Testis (tissue), 3 donors: ENCODE measurements around the gene NECTIN2. TPM values are rescaled to one million over a fixed set of nuclear protein-coding genes. Genes with fewer than 3 reads are reported as not detected.

Source experiments
- DNase-seq: peaks from one replicate; pipeline ENCODE4 v3.0.0-alpha.2; 2019
- H3K27ac ChIP-seq, 2 donors: fragments of 200-600 bp; sonication (generic); one replicate each; pipeline ENCODE4 v1.5.1; 2019
- H3K27me3 ChIP-seq: fragments of 200-600 bp; sonication (generic); one replicate; pipeline ENCODE4 v1.5.1; 2019
- H3K36me3 ChIP-seq: fragments of 200-600 bp; sonication (generic); one replicate; pipeline ENCODE4 v1.5.1; 2017; ENCODE audit warnings: low read depth; ENCODE audit errors: missing control alignments
- H3K4me1 ChIP-seq: fragments of 200-600 bp; sonication (generic); one replicate; pipeline ENCODE4 v1.5.1; 2019
- H3K4me3 ChIP-seq, 2 donors: fragments of 200-600 bp; sonication (generic); one replicate each; pipeline ENCODE4 v1.5.1; 2017 to 2019
- H3K9me3 ChIP-seq: fragments of 200-600 bp; sonication (generic); one replicate; pipeline ENCODE4 v1.5.1; 2017
- POLR2A ChIP-seq: fragments of 450-650 bp; IDR thresholded peaks from one replicate; pipeline ENCODE4 v1.6.1; 2017; ENCODE audit warnings: antibody characterized with exemption, mild to moderate bottlenecking, moderate library complexity
- WGBS, 2 donors: methylation state at CpG; one replicate each; pipeline ENCODE4 v1.1.5; 2018; 5-methylcytosine and 5-hydroxymethylcytosine counted together
- intact Hi-C: fragments of 100-400 bp; cut with DNase I; formaldehyde crosslinking; loops from one replicate; pipeline ENCODE4 v1.15.1; 2023; ENCODE audit warnings: low total_unique reads
- polyA plus RNA-seq: library from polyadenylated mRNA; stranded (reverse); fragments of 350-450 nt; fragmentation: Illumina TruSeq; extraction: RNeasy Lipid Tissue Mini Kit (QIAGEN cat#74804); gene quantifications from one replicate; pipeline ENCODE4 v1.2.3, GENCODE V29; 2014; ENCODE audit warnings: low read depth, low replicate concordance; ENCODE audit not compliant: insufficient read depth
- total RNA-seq, 2 donors: library from RNA; depleted of rRNA; stranded (reverse); fragments of >200 nt; gene quantifications; one replicate each; pipeline ENCODE4 v1.2.3, GENCODE V29; 2016
- TF ChIP-seq, protein P1 (sequence below), 3 experiments: fragments of 450-650 bp in 2 of 3; fragments of 200-600 bp in 1 of 3; sonication (generic) in 1 of 3; IDR thresholded peaks; one replicate each; pipeline ENCODE4 v1.5.1; 2016 to 2019; ENCODE audit warnings: antibody characterized with exemption in 3 of 3, mild to moderate bottlenecking in 2 of 3, moderate library complexity in 1 of 3

Gene NECTIN2
- total and polyA plus RNA-seq, 3 donors from 2014 or later = 158 to 278 (median 268) TPM

DNA sequence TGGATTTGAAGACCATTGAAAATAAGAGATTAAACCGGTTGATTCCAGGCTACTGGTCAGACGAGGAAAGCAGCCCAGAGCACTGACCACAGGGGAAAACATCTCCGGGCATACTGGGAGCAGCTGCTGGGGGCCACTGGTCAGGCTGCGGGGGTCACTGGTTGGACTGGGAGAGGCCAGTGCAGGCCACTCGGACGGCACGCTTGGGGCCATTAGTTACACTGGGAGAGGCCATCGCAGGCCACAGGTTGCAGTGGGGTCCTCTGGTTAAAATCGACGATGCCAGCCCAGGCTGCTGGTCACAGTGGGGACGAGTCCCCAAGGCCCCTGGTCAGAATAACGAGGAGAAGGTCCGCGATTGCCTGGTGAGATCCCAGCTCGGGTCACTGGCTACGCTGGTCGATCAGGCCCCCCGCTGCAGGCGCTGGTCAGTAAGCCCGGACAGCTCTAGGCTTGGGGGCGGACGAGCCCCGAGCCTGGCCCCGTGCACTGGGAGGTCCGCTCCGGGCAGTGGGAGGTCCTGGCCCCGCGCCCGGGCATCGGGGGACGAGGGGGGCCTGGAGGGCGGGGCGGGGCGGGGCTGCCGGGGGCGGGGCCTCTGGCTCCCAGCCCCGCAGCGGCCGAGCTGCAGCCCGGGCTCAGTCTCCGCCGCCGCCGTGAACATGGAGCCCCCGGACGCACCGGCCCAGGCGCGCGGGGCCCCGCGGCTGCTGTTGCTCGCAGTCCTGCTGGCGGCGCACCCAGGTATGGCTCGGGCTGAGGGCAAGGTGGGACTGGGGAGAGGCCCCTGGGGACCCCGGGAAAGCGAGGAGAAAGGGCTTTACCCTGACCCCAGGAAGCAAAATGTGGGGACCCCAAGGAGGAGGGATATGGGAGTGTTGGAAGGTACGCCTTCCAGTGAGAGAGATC is 37.4 kb upstream of the NECTIN2 start, which contains the start of gene BCAM:
Gene BCAM, plus strand, starts transcription at position 641 of the 909 bp plus-strand sequence. Its CDS starts 22 bp downstream, at position 663.
- H3K4me1 ChIP-seq = peaks cover 21% of the 10 kb centered on the region
- intact Hi-C loops = loop anchor here (5.0 kb wide), 1 partner anchor 34 kb away; no protein-coding TSS in a partner anchor
- peak within 1 kb of the TSS; percentile 14 to 59 for H3K27ac ChIP-seq
- H3K27me3 ChIP-seq = no peaks in the 10 kb centered on the region
- no peaks in the 10 kb centered on the region for H3K9me3 ChIP-seq
- H3K36me3 ChIP-seq = no peaks in the 10 kb centered on the region
- peak; percentile 85 for DNase-seq
- H3K4me3 ChIP-seq = peak within 1 kb of the TSS; percentile 48 to 63
- 2 to 11% methylated on average over 3 to 29 of the region's 59 CpGs for WGBS, 2 donors
- TF ChIP-seq, protein P1, sequence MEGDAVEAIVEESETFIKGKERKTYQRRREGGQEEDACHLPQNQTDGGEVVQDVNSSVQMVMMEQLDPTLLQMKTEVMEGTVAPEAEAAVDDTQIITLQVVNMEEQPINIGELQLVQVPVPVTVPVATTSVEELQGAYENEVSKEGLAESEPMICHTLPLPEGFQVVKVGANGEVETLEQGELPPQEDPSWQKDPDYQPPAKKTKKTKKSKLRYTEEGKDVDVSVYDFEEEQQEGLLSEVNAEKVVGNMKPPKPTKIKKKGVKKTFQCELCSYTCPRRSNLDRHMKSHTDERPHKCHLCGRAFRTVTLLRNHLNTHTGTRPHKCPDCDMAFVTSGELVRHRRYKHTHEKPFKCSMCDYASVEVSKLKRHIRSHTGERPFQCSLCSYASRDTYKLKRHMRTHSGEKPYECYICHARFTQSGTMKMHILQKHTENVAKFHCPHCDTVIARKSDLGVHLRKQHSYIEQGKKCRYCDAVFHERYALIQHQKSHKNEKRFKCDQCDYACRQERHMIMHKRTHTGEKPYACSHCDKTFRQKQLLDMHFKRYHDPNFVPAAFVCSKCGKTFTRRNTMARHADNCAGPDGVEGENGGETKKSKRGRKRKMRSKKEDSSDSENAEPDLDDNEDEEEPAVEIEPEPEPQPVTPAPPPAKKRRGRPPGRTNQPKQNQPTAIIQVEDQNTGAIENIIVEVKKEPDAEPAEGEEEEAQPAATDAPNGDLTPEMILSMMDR (IDR thresholded peaks at IDR 0.05) = no peak
- no peak for TF ChIP-seq POLR2A

DNA sequence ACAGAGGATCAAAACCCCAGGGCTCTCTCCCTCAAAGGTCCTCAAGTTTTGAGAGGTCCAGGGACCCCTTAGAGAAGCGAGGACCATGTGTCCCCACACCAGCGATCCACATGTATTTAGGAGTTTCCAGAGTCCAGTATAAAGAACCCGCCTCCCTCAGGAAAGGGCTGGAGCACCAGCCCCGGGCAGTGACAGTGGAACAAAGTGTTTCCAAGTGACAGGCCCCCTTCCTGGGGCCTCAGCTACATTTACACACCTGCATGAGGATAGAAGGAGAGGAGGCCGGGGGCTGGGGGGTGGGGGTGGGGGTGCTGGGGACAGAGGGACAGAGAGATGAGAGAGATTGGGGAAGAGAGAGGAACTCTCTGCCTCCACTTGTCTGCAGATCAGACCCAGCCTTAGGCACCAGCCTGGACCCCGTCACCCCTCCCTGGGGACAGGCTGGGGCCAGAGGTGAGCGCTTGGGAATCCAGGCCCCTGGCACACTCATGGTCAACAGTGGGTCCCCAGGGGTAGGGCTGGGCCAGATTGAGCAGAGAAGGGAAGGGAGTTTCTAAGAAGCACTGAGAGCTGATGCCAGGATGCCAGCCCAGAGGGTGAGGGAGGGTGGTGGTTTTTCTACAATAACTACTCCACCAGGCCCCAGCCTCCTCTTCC is 36.4 kb upstream of the NECTIN2 start:
- DNase-seq = no peak

GRCh38 chr19:44810234-44811121 is 35.6 kb upstream of the NECTIN2 start:
- Histone ChIP-seq H3K4me1 (peaks cover 21% of the 10 kb centered on the region), H3K9me3 (no peaks in the 10 kb centered on the region), H3K27me3 (no peaks in the 10 kb centered on the region), H3K36me3 (no peaks in the 10 kb centered on the region), H3K27ac (no peak overlapping the region), H3K4me3 (no peak overlapping the region)
- intact Hi-C loops = no loop called here
- TF ChIP-seq POLR2A = no peak
- TF ChIP-seq, protein P1 (IDR thresholded peaks at IDR 0.05) = no peak
- WGBS, 2 donors = 76 to 81% methylated on average over 9 to 13 of the region's 13 CpGs
- no peak for DNase-seq

More for the DNA sequence above, 36.4 kb upstream of the NECTIN2 start:
- no peaks in the 10 kb centered on the region for H3K36me3 ChIP-seq
- intact Hi-C loops = loop anchor here (5.0 kb wide), 1 partner anchor 33 kb away; no protein-coding TSS in a partner anchor
- 34 to 41% methylated on average over 6 to 7 of the region's 7 CpGs for WGBS, 2 donors
- peak overlapping the region in 1 of 2 donors; percentile 47 for H3K27ac ChIP-seq
- no peaks in the 10 kb centered on the region for H3K27me3 ChIP-seq
- peaks cover 21% of the 10 kb centered on the region for H3K4me1 ChIP-seq
- H3K9me3 ChIP-seq = no peaks in the 10 kb centered on the region
- TF ChIP-seq, protein P1 (IDR thresholded peaks at IDR 0.05) = no peak
- no peak for TF ChIP-seq POLR2A
- H3K4me3 ChIP-seq = peak overlapping the region in 1 of 2 donors; percentile 63

- H3K36me3 ChIP-seq = no peaks in the 10 kb centered on the region
- H3K4me1 ChIP-seq = peaks cover 21% of the 10 kb centered on the region
- H3K27me3 ChIP-seq = no peaks in the 10 kb centered on the region
- 80 to 89% methylated on average over 1 to 7 of the region's 7 CpGs for WGBS, 2 donors
- intact Hi-C loops = no loop called here
- no peak for TF ChIP-seq POLR2A
- TF ChIP-seq, protein P1 (IDR thresholded peaks at IDR 0.05) = no peak
- DNase-seq = no peak
- H3K9me3 ChIP-seq = no peaks in the 10 kb centered on the region
- H3K27ac ChIP-seq = no peak overlapping the region
- no peak overlapping the region for H3K4me3 ChIP-seq
Observed at GRCh38 chr19:44811122-44811419, 35.0 kb upstream of the NECTIN2 start.
